Measurements from ENCODE around the gene KRT15. TPM values are rescaled to one million over a fixed set of nuclear protein-coding genes. Genes with fewer than 3 reads are reported as not detected.

Gene KRT15
- total RNA-seq = 1 to 10 TPM in 1 of 4 donors, under 1 TPM in 2, not detected in 1; 0.42 to 4.2 (median 0.78) TPM

DNA sequence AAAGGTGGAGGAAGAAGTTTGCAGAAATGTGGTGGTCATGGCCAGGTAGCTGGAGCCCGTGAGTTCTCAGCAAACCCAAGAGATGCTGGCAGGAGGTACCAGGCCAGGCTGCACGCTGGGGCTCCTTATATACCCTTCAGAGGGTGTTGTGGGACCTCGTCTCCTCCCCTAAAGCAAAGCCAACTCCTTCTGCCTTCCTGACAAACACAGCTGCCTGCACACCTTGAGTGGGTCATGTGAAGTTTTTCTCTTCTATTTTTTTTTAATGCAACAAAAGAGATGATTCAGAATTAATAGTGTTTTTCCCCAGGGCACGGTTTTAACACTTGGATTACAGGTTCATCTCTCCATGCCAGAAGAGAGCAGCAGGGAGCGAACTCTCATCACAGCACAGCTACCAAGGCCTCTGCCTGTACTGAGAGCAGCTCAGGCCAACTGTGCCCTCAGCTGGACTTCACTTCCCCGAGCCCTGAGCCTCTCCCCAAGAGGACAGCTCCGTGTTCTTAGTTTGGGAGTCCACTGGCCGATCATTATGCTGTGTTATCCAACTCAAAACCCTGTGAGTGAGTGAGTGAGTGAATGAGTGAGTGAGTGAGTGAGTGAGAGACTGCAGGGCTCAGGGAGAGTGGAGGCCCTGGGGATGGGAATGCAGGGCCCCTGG lies at the start of gene KRT15:
KRT15 (minus strand) TSS at position 102 of the 661 bp plus-strand sequence; CDS start at position 39, 63 bp downstream.
- no peak for DNase-seq (ENCODE audit: low spot score in 2 of 2)
- TF ChIP-seq, protein P1, sequence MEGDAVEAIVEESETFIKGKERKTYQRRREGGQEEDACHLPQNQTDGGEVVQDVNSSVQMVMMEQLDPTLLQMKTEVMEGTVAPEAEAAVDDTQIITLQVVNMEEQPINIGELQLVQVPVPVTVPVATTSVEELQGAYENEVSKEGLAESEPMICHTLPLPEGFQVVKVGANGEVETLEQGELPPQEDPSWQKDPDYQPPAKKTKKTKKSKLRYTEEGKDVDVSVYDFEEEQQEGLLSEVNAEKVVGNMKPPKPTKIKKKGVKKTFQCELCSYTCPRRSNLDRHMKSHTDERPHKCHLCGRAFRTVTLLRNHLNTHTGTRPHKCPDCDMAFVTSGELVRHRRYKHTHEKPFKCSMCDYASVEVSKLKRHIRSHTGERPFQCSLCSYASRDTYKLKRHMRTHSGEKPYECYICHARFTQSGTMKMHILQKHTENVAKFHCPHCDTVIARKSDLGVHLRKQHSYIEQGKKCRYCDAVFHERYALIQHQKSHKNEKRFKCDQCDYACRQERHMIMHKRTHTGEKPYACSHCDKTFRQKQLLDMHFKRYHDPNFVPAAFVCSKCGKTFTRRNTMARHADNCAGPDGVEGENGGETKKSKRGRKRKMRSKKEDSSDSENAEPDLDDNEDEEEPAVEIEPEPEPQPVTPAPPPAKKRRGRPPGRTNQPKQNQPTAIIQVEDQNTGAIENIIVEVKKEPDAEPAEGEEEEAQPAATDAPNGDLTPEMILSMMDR (IDR thresholded peaks at IDR 0.05) = no peak
- TF ChIP-seq POLR2A (IDR thresholded peaks at IDR 0.05) = no peak
- no peak for TF ChIP-seq EP300 (IDR thresholded peaks at IDR 0.05)
- Histone ChIP-seq H3K27ac (no peak within 1 kb of the TSS), H3K36me3 (no peaks in the 10 kb centered on the region), H3K4me1 (peaks cover 0 to 16% (median 0%) of the 10 kb centered on the region in 4 donors), H3K4me3 (no peak within 1 kb of the TSS), H3K27me3 (no peaks in the 10 kb centered on the region), H3K9me3 (no peaks in the 10 kb centered on the region)
- WGBS, 2 donors = 63 to 69% methylated on average over 8 of the region's 8 CpGs

DNA sequence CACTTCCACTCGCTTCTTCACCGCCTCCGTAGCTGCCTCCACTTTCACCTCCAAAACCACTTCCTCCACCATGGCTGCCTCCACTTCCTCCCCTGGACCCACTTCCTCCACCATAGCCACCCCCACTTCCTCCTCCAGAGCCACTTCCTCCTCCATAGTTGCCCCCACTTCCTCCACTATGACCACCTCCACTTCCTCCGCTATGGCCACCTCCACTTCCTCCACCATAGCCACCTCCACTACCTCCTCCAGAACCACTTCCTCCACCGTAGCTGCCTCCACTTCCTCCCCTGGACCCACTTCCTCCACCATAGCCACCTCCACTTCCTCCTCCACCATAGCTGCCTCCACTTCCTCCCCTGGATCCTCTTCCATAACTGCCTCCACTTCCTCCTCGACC lies 48.6 kb upstream of the KRT15 start:
- TF ChIP-seq EP300 (IDR thresholded peaks at IDR 0.05) (no peak), POLR2A (IDR thresholded peaks at IDR 0.05) (no peak)
- TF ChIP-seq, protein P1 (IDR thresholded peaks at IDR 0.05) = no peak
- H3K27ac ChIP-seq = no peak overlapping the region
- no peak for DNase-seq (ENCODE audit: low spot score in 2 of 2)
- 83 to 88% methylated on average over 6 of the region's 6 CpGs for WGBS, 2 donors
- H3K4me3 ChIP-seq = no peak overlapping the region
- H3K9me3 ChIP-seq = no peaks in the 10 kb centered on the region
- H3K27me3 ChIP-seq = peaks cover 0 to 13% of the 10 kb centered on the region in 2 donors
- no peaks in the 10 kb centered on the region for H3K4me1 ChIP-seq
- no peaks in the 10 kb centered on the region for H3K36me3 ChIP-seq

DNA sequence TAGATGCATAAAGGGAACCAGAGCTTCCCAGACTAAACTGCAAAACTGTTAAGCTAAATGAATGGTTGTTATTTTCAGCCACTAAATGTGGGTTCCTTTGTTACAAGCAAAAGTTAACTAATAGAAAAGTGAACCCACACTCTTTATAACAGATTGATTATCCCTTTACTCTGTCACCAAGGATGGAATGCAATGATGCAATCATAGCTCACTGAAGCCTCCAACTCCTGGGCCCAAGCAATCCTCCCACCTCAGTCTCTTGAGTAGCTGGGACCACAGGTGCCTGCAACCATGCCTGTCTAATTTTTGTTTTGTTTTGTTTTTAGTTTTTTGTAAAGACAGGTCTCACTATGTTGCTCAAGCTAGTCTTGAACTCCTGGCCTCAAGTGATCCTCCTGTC lies 46.6 kb upstream of the KRT15 start:
- Histone ChIP-seq H3K36me3 (no peaks in the 10 kb centered on the region), H3K9me3 (no peaks in the 10 kb centered on the region), H3K4me1 (no peaks in the 10 kb centered on the region), H3K4me3 (no peak overlapping the region), H3K27me3 (no peaks in the 10 kb centered on the region), H3K27ac (no peak overlapping the region)
- DNase-seq (ENCODE audit: low spot score in 2 of 2) = no peak
- TF ChIP-seq POLR2A (IDR thresholded peaks at IDR 0.05) (no peak), EP300 (IDR thresholded peaks at IDR 0.05) (no peak)
- TF ChIP-seq, protein P1 (IDR thresholded peaks at IDR 0.05) = no peak

DNA sequence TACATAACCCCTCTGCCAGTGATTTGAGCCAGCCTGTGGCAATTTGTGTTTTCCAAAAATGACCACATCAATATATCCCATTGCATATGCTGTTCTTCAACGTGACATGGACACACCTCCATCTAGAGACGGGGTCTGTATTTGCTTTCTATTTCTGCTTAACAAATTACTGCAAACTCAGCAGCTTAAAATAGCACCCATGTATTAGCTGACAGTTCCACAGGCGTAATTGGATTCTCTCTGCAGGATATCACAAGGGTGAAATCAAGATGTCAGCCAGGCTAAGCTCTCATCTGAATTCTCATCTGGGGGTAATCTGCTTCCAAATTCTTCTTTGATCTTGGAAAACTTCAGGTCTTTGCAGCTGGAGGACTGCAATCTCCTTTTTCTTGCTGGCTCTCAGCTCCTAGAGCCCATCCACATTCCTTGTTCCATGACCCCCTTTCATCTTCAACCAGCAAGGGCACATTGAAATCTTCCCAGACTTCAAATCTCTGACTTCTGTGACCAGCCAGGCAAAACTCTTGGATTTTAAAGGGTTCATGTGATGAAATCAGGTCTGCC lies 45.0 kb upstream of the KRT15 start:
- no peaks in the 10 kb centered on the region for H3K4me1 ChIP-seq
- 40 to 45% methylated on average over 3 of the region's 3 CpGs for WGBS, 2 donors

DNA sequence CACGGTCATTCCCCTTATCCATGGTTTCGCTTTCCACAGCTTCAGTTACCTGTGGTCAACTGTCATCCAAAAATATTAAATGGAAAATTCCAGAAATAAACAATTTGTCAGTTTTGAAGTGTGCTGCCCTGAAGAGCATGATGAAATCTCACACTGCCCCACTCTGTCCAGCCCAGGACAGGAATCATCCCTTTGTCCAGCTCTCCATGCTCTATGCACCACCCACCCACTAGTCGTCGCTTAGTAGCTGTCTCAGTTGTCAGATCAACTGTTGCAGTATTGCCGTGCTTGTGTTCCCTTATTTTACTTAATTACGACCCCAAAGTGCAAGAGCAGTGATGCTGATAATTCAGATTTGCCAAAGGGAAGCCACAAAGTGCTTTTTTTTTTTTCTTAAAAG lies 42.9 kb upstream of the KRT15 start:
- H3K36me3 ChIP-seq = no peaks in the 10 kb centered on the region
- WGBS, 2 donors = 72 to 82% methylated on average over 6 of the region's 6 CpGs
- no peak overlapping the region for H3K27ac ChIP-seq
- no peaks in the 10 kb centered on the region for H3K9me3 ChIP-seq
- no peak overlapping the region for H3K4me3 ChIP-seq
- no peaks in the 10 kb centered on the region for H3K27me3 ChIP-seq
- no peaks in the 10 kb centered on the region for H3K4me1 ChIP-seq
- DNase-seq (ENCODE audit: low spot score in 2 of 2) = no peak
- no peak for TF ChIP-seq EP300 (IDR thresholded peaks at IDR 0.05)
- TF ChIP-seq POLR2A (IDR thresholded peaks at IDR 0.05) = no peak
- TF ChIP-seq, protein P1 (IDR thresholded peaks at IDR 0.05) = no peak

More for the DNA sequence above, 45.0 kb upstream of the KRT15 start:
- Histone ChIP-seq H3K4me3 (no peak overlapping the region), H3K36me3 (no peaks in the 10 kb centered on the region), H3K27me3 (no peaks in the 10 kb centered on the region), H3K27ac (no peak overlapping the region), H3K9me3 (no peaks in the 10 kb centered on the region)
- DNase-seq (ENCODE audit: low spot score in 2 of 2) = no peak
- TF ChIP-seq EP300 (IDR thresholded peaks at IDR 0.05) = no peak

All from tibial nerve (tissue), 4 donors.